ENCODE data around the gene AGPAT1.
A peak's percentile ranks its signal among the peaks of the same experiment; 100 is the strongest.
"Not testable (repeated sequence)": the region's sequence is repeated elsewhere in the genome, so short reads cannot be mapped to it uniquely, and the experiment has no call there.

AGPAT1 gene

GRCh38 chr6:32146687-32147086 is 29.2 kb downstream of the AGPAT1 start:
- DNase-seq = no peak

DNA sequence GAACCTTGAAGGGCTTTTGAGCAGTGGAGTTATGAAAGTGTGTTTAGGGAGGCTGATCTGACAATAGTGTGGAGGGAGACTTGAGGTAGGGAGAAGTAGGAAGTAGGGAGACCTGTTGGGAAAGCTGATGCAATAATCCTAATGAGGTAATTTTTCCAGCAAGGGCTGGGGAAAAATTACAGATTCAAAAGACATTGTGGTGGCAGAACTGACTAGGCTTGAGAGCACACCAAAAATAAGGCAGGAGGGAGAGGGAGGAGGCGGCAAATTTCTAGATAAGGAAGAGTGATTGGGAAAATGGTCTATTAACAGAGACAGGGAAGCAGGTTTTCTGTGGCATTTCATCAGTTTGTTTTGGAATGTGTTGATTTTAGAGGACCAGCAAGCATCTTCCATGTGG is 29.6 kb downstream of the AGPAT1 start:
- no peak for DNase-seq

DNA sequence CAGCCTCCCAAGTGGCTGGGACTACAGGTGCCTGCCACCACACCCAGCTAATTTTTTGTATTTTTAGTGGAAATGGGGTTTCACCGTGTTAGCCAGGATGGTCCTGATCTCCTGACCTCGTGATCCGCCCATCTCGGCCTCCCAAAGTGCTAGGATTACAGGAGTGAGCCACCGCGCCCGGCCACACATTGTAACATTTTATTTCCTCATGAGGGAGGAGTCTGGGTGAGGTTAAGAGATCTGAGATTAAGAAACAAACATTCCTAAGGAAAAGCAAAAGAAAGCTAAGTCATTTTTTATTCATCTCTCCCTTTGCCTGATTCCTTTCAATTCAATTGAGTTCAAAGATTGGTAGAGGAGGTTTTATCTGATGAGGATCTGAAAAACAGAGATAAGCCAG is 31.6 kb downstream of the AGPAT1 start:
- not testable (repeated sequence) for DNase-seq

GRCh38 chr6:32140420-32141046 is 35.4 kb downstream of the AGPAT1 start:
- DNase-seq = no peak

GRCh38 chr6:32139590-32139989 is 36.3 kb downstream of the AGPAT1 start:
- no peak for DNase-seq

- DNase-seq = no peak
Observed at GRCh38 chr6:32137454-32137853, 38.4 kb downstream of the AGPAT1 start.

- no peak for DNase-seq
Observed at GRCh38 chr6:32133786-32134185, 42.1 kb downstream of the AGPAT1 start.

DNA sequence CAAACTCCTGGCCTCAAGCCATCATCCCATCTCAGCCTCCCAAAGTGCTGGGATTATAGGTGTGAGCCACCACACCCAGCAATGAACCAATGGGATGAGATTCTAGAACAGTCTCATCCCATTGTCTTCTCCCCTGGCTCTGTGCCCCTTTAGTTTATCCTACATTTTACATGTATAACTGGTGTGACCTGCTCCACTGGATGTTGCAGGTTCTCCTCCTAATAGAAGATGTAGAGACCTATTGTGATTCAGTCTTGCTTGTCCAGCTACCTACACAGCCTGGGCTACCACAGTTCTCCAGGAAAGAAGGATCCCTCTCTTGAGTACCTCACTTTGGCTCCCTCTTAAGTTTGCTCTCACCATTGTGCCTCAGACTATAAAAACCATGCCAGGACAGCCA is 43.8 kb downstream of the AGPAT1 start:
- DNase-seq = no peak

- DNase-seq = no peak
Observed at GRCh38 chr6:32131439-32131948, 44.4 kb downstream of the AGPAT1 start.

GRCh38 chr6:32129297-32130088 is 46.4 kb downstream of the AGPAT1 start:
- peak in 1 of 2 experiments; percentile 66 for DNase-seq

DNA sequence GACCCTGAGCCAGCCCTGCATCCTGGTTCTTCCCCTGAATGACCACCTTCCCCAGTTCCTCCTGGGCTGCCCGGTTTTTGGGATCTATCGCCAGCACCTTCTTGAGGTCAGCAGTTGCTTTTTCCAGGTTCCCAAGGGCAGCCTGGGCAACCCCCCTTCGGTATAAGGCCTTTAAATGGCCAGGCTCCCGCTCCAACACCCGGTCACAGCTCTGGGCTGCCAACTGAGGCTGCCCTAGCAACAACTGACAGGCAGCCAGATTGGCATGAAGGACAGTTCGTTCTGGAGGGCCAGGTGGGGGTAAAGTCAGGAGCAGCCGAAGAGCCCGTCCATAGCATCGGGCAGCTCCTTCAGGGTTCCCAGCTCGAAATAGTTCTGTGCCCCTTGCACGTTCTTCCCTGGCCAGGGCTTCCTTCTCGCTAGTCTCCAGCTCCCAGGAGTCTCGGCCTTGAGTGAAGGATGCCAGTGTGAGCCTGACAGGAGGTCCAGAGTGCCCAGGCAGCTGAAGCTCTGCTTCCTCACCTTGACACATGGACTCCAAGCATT is 47.1 kb downstream of the AGPAT1 start:
- DNase-seq = no peak

DNA sequence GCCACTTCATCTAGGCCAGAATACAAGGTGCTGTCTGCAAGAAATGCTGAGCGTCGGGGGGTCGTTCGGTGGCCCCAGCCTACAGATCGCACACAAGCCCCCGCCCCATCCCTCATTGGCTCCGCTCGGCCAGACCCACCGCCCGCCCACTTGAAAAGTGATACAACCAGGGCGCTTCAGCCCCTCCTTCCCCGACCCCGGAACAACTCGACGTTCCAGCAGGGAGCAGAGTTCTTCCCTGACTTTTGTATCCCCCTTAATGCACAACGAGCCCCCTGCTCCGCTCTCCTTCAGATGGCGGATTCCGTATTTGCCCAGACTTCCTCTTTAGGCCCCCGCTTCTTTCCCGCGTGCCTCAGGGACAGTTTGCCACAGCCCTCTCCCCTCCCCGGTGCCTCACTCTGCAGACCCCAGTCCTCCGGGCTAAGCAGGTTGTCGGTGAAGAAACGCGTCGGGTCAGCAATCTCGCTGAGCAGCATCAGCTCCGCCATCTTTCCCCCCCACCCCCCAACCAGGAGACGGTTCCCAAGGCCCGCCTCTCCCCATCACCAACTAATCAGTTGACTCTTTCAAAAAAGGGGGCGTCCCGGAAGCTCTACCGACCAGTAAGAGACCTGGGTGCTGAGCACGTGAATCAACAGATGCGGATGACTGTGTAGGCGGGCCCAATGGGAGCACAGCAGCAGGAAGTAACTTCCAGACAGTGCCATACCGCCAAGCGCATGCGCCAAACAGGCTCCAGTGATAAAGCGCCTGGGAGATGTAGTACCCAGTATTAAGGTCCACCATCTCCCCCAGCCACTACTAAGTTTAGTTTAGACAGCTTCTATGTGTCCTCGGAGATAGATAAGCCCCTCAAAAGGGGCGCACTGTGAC is 47.9 kb downstream of the AGPAT1 start, which contains the start of gene ATF6B:
TSS of gene ATF6B (minus strand) at position 530 of the 876 bp plus-strand sequence. CDS start at position 491, 39 bp downstream.
- peak; percentile 99 to 100 for DNase-seq

- no peak for DNase-seq
Observed at GRCh38 chr6:32127409-32127716, 48.5 kb downstream of the AGPAT1 start.

DNA sequence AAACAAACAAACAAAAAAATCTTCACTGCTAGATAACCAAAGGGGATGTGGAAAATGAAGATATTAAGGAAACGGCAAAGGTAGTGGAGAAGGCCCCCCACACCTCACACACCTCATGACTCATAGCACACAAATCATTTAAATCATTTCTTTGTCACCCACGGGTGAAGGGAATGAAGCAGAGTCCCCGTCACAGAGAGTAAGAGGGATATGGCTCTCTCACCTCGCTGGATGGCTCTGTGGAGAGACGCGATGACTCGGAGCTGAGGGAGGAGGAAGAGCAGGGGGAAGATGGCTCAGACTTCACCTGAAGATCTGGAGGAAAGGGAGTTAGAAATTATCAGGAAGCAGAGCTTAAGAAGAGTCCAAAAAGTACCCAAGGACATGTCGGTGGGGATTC is 49.0 kb downstream of the AGPAT1 start:
- no peak for DNase-seq

DNA sequence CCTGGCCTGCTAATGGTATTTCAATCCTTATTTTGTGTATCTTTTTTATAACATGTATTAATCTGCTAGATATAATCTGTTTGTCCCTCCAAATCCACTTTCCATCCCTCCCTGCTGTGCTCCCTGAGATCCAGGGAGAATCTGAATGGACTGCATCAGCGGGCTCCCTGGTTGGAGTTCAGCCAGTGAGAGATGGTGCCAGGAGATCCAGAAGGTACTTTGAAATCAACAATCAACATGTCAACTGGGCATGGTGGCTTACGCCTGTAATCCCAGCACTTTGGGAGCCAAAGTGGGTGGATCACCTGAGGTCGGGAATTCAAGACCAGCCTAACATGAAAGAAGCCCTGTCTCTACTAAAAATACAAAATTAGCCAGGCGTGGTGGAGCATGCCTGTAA is 52.2 kb downstream of the AGPAT1 start:
- DNase-seq = no peak

- no peak for DNase-seq
Observed at GRCh38 chr6:32120573-32121059, 55.3 kb downstream of the AGPAT1 start.

DNA sequence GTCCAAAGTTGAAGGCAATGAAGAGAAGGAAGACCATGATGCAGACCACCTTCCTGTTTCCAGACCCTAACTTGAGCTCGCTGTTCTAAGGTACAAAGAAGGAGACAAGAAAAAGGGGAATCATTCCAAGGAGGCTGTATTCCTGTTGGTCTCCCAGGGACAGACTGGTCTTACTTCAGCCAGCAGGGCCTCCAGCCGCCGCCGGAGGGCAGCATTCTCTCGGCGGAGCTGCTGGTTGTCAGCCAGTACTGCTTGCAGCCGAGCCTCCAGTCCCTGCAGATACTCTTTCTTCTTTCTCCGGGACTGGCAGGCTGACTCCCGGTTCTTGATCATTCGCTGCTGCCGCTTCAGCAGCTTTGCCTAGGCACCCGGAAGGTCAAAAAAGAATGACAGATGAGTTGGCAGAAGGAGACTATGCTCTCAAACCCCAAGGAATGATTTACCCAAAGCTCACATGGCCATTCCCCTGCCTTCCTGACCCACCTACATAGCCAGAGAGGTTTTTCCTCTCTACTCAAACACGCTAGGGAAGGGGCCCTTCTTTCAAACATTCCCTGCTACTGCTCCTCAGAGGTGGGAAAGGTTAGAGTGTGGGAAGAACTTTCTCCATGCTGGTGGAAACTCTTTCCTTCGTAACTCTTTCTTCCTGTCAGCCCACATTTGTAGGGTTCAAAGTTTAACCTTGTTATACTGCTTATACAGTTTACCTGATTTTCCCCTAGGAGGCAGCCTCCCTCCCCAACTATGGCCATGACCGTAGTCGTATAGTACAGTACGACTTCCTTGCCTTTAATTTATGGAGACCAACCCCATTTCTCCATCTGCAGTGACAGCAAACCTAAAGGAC is 56.9 kb downstream of the AGPAT1 start:
- DNase-seq = peak; percentile 56 to 83
